Neural progenitor cell (in vitro differentiated cells): ENCODE measurements around the gene SPATA25. TPM values are rescaled to one million over a fixed set of nuclear protein-coding genes. Genes with fewer than 3 reads are reported as not detected.
A peak's percentile ranks its signal among the peaks of the same experiment; 100 is the strongest.

Experiments
- DNase-seq: peaks from one replicate; pipeline ENCODE4 v3.0.0-alpha.2; 2016; ENCODE audit warnings: low spot score
- H2AFZ ChIP-seq: fragments of 200-600 bp; sonication (generic); replicated peaks from 2 replicates; pipeline ENCODE4 v1.6.1; 2016; ENCODE audit warnings: antibody characterized with exemption
- H3F3A ChIP-seq: fragments of 200-600 bp; sonication (generic); 2 replicates; pipeline ENCODE4 v1.6.1; 2016; ENCODE audit warnings: antibody characterized with exemption, low read depth
- H3K27ac ChIP-seq: fragments of 200-600 bp; sonication (generic); 2 replicates; pipeline ENCODE4 v1.5.1; 2016; ENCODE audit warnings: mild to moderate bottlenecking
- H3K27me3 ChIP-seq: fragments of 200-600 bp; sonication (generic); 2 replicates; pipeline ENCODE4 v1.6.1; 2016; ENCODE audit warnings: mild to moderate bottlenecking, moderate library complexity
- H3K36me3 ChIP-seq: fragments of 200-600 bp; sonication (generic); 2 replicates; pipeline ENCODE4 v1.5.1; 2016
- H3K4me1 ChIP-seq: fragments of 200-600 bp; sonication (generic); 2 replicates; pipeline ENCODE4 v1.6.1; 2016; ENCODE audit warnings: mixed run types
- H3K4me2 ChIP-seq: fragments of 200-600 bp; sonication (generic); 2 replicates; pipeline ENCODE4 v1.6.1; 2016
- H3K4me3 ChIP-seq: fragments of 200-600 bp; sonication (generic); 2 replicates; pipeline ENCODE4 v1.5.1; 2016
- H3K79me2 ChIP-seq: fragments of 200-600 bp; sonication (generic); 2 replicates; pipeline ENCODE4 v1.6.1; 2016; ENCODE audit warnings: low read depth
- H3K9ac ChIP-seq: fragments of 200-600 bp; sonication (generic); 2 replicates; pipeline ENCODE4 v1.6.1; 2016
- H3K9me3 ChIP-seq: fragments of 200-600 bp; sonication (generic); 2 replicates; pipeline ENCODE4 v1.5.1; 2016; ENCODE audit warnings: low read depth
- H4K20me1 ChIP-seq: fragments of 200-600 bp; sonication (generic); 2 replicates; pipeline ENCODE4 v1.6.1; 2016; ENCODE audit warnings: low read depth
- H3K27ac Mint-ChIP-seq: 3 replicates; pipeline ENCODE4 v1.8.0; 2021; ENCODE audit warnings: mixed read lengths
- H3K27me3 Mint-ChIP-seq: 2 replicates; pipeline ENCODE4 v1.8.0; 2022; ENCODE audit warnings: low read depth, mild to moderate bottlenecking, inconsistent platforms, moderate library complexity, mixed read lengths; ENCODE audit not compliant: insufficient read depth
- H3K36me3 Mint-ChIP-seq: 3 replicates; pipeline ENCODE4 v1.8.0; 2021; ENCODE audit warnings: mixed read lengths
- H3K4me1 Mint-ChIP-seq: 3 replicates; pipeline ENCODE4 v1.8.0; 2021; ENCODE audit warnings: mixed read lengths
- H3K4me3 Mint-ChIP-seq: 3 replicates; pipeline ENCODE4 v1.8.0; 2021; ENCODE audit warnings: mild to moderate bottlenecking, moderate library complexity, mixed read lengths
- H3K9me3 Mint-ChIP-seq: 3 replicates; pipeline ENCODE4 v1.8.0; 2020; ENCODE audit warnings: mixed read lengths
- CTCF ChIP-seq: fragments of 200-600 bp; sonication (generic); IDR thresholded peaks from 2 replicates; pipeline ENCODE4 v1.5.1; 2017; ENCODE audit warnings: antibody characterized with exemption, mild to moderate bottlenecking
- EZH2 ChIP-seq: fragments of 200-600 bp; sonication (generic); IDR thresholded peaks from 2 replicates; pipeline ENCODE4 v1.6.1; 2017; ENCODE audit warnings: antibody characterized with exemption, mild to moderate bottlenecking, moderate library complexity
- EZH2phosphoT487 ChIP-seq: fragments of 200-600 bp; sonication (generic); IDR thresholded peaks from 2 replicates; pipeline ENCODE4 v1.6.1; 2017; ENCODE audit warnings: antibody characterized with exemption
- total RNA-seq: library from RNA; depleted of rRNA; stranded (reverse); fragments of >200 nt; gene quantifications from 2 replicates; pipeline ENCODE4 v1.2.3, GENCODE V29; 2015; ENCODE audit warnings: low replicate concordance

The SPATA25 gene
- total RNA-seq, 1 donor from 2014 or later = 0.54 TPM

- Mint-ChIP-seq H3K36me3 (no peaks in the 10 kb centered on the region), H3K9me3 (no peaks in the 10 kb centered on the region), H3K27ac (no peak overlapping the region), H3K4me1 (peaks cover 23% of the 10 kb centered on the region), H3K27me3 (peaks cover 2% of the 10 kb centered on the region), H3K4me3 (no peak overlapping the region)
- Histone ChIP-seq H4K20me1 (no peaks in the 10 kb centered on the region), H3K79me2 (peaks cover 12% of the 10 kb centered on the region), H3K4me2 (no peak overlapping the region), H3K4me1 (no peaks in the 10 kb centered on the region), H3K36me3 (no peaks in the 10 kb centered on the region), H3K9me3 (no peaks in the 10 kb centered on the region), H3K9ac (no peak overlapping the region), H3K27ac (no peak overlapping the region), H3K4me3 (no peak overlapping the region), H3F3A (no peaks in the 10 kb centered on the region), H3K27me3 (no peaks in the 10 kb centered on the region), H2AFZ (no peak overlapping the region)
- no peak for DNase-seq
- no peak for TF ChIP-seq EZH2
- TF ChIP-seq CTCF = no peak
- no peak for TF ChIP-seq EZH2phosphoT487
These were observed 26.7 kb downstream of the SPATA25 start for GRCh38 chr20:45860560-45861220.

- Histone ChIP-seq H3K27ac (no peak overlapping the region), H3K4me3 (no peak overlapping the region), H2AFZ (no peak overlapping the region), H3K27me3 (no peaks in the 10 kb centered on the region), H3K9me3 (no peaks in the 10 kb centered on the region), H3K4me2 (no peak overlapping the region), H3K9ac (no peak overlapping the region), H4K20me1 (no peaks in the 10 kb centered on the region), H3K36me3 (no peaks in the 10 kb centered on the region), H3K79me2 (peaks cover 12% of the 10 kb centered on the region), H3F3A (no peaks in the 10 kb centered on the region), H3K4me1 (no peaks in the 10 kb centered on the region)
- TF ChIP-seq EZH2phosphoT487 (no peak), CTCF (no peak), EZH2 (no peak)
- Mint-ChIP-seq H3K9me3 (no peaks in the 10 kb centered on the region), H3K4me1 (peaks cover 23% of the 10 kb centered on the region), H3K27me3 (peaks cover 2% of the 10 kb centered on the region), H3K4me3 (no peak overlapping the region), H3K27ac (no peak overlapping the region), H3K36me3 (no peaks in the 10 kb centered on the region)
- DNase-seq = no peak
These were observed 27.5 kb downstream of the SPATA25 start for GRCh38 chr20:45859916-45860315.

GRCh38 chr20:45857882-45858216, 29.6 kb downstream of the SPATA25 start:
- Mint-ChIP-seq H3K9me3 (no peaks in the 10 kb centered on the region), H3K36me3 (no peaks in the 10 kb centered on the region), H3K4me1 (peaks cover 25% of the 10 kb centered on the region), H3K4me3 (peak overlapping the region; percentile 91), H3K27ac (no peak overlapping the region), H3K27me3 (peaks cover 2% of the 10 kb centered on the region)
- Histone ChIP-seq H3K4me2 (peak overlapping the region; percentile 85), H3K27ac (no peak overlapping the region), H2AFZ (peak overlapping the region; percentile 60), H3F3A (no peaks in the 10 kb centered on the region), H4K20me1 (no peaks in the 10 kb centered on the region), H3K4me3 (peak overlapping the region; percentile 79), H3K36me3 (no peaks in the 10 kb centered on the region), H3K79me2 (peaks cover 12% of the 10 kb centered on the region), H3K27me3 (no peaks in the 10 kb centered on the region), H3K9ac (no peak overlapping the region), H3K4me1 (no peaks in the 10 kb centered on the region), H3K9me3 (no peaks in the 10 kb centered on the region)
- peak; percentile 44 for DNase-seq
- TF ChIP-seq EZH2phosphoT487 = no peak
- TF ChIP-seq EZH2 = no peak
- no peak for TF ChIP-seq CTCF
